Suppressor macrophage treated with lipopolysaccharide for 4 hours (primary cell): ENCODE results near the gene RAB39B.
"Not testable (repeated sequence)": the region's sequence is repeated elsewhere in the genome, so short reads cannot be mapped to it uniquely, and the experiment has no call there.

Experiments
- DNase-seq: peaks from one replicate; pipeline ENCODE4 v3.0.0-alpha.2; 2020

Gene RAB39B, protein sequence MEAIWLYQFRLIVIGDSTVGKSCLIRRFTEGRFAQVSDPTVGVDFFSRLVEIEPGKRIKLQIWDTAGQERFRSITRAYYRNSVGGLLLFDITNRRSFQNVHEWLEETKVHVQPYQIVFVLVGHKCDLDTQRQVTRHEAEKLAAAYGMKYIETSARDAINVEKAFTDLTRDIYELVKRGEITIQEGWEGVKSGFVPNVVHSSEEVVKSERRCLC

DNA sequence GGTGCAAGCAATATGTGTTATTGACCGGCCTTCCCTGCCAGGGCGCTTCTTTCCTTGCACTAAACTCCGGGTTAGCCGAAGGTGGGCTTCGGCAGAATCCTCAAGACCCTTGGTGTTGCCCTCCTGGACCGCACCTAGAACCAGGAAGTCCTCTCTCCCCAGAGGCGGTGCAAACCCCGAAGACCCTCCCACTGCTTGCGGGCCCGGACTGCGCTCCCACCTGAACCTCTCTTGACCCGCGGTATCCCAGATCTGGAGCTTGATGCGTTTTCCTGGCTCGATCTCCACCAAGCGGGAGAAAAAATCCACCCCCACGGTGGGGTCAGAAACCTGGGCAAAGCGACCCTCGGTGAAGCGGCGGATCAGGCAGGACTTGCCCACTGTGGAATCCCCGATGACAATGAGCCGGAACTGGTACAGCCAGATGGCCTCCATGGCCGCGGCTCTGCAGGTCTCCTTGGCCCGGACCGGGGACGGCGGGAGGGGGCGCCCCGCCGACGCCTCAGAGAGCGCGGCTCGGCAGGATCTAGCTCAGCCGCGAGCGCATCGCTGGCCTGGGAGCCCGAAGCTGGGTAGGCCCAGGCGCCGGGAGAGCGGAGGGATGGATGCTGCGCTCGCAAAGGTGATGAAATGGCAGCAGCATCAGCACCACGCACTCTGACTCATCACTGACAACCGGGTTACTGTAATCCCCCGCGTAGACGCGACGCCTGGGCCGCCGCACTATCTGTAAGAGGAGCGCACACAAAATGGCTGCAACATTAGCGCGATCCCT, at the start of gene RAB39B:
Gene RAB39B, minus strand, starts transcription at position 638 of the 775 bp plus-strand sequence. Its CDS starts 203 bp downstream, at position 435.
- peak; percentile 56 for DNase-seq

DNA sequence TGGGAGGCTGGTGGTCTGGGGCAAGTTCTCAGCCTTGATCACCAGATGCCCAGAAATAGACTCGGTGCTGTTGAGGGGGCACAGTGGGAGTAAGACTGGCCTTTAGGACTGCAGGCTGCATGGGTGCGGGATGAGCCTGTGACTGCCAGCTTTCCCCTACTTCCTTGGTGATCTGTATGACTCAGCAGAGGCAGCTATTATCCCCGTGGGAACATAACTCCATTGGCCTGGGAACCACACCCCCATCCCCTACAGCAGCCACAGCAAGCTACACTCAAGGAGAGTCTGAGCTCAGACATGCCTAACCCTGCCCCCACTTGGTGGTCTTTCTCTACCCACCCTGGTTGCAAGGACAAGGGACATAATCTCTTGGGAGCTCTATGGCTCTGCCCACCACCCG, 49.5 kb upstream of the RAB39B start:
- DNase-seq = no peak

DNA sequence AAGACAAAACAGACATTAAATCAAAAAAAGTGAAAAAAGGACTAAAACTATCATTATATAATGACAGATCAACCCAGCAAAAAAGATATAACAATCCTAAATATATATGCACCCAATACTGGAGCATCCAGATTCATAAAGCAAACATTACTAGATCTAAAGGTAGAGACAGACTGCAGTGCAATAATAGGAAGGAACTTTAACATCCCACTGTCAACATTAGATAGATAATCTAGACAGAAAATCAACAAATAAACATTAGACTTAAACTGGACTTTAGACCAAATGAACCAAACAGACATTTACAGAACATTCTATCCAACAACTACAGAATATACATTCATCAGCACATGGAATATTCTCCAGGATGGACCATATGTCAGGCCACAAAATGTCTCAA, 29.5 kb upstream of the RAB39B start:
- DNase-seq = no peak

DNA sequence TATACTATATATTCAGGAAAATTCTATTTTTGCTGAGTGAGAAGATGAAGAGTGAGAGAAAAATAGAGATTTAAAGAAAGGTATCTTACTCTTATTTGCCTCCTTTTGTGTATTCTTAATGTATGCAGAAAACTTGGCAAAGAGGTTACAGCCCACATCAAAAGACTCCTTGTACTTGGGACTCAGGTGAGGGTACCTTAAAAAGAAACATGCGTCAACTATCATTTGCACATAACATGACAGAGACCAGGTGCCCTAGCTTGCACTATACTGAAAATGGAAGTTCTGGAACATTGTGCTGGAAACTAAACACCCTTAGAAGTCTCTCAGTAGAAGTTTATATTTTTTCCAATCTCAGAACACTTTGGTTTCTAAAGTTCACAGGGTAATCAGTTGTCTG, 15.6 kb upstream of the RAB39B start:
- no peak for DNase-seq

DNA sequence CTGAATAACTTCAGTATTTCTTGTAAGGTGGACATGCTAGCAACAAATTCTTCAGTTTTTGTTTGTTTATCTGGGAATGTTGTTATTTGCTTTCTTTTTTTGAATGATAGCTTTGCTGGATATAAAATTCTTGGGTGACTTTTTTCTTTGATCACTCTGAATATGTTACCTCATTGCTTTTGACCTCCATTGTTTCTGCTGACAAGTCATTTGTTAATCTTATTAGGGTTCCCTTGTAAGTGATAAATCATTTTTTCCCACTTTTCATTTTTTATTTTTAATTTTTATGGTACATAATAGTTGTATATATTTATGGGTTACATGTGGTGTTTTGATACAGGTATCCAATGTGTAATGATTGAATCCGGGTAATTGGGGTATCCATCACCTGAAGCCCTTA, 6.7 kb upstream of the RAB39B start:
- DNase-seq = no peak

DNA sequence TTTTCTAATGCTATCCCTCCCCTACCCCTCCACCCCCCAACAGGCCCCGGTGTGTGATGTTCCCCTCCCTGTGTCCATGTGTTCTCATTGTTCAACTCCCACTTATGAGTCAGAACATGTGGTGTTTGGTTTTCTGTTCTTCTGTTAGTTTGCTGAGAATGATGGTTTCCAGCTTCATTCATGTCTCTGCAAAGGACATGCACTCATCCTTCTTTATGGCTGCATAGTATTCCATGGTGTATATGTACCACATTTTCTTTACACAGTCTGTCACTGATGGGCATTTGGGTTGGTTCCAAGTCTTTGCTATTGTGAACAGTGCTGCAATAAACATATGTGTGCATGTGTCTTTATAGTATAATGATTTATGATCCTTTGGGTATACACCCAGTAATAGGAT, 3.7 kb upstream of the RAB39B start:
- DNase-seq = not testable (repeated sequence)

DNA sequence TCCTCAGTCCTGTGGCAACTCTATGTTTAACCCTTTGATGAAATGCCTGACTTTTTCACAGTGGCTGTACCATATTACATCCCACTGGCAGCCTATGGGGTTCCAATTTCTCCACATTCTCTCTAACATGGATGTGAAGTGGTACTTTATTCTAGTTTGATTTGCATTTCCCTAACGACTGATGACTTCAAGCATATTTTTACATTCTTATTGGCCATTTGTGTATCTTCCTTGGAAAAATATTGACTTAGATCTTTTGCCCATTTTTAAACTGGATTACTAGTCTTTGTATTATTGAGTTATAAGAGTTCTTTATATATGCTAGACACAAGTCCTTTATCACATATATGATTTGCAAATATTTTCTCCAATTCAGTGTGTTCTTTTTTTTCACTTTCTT, 2.1 kb upstream of the RAB39B start:
- DNase-seq = no peak

DNA sequence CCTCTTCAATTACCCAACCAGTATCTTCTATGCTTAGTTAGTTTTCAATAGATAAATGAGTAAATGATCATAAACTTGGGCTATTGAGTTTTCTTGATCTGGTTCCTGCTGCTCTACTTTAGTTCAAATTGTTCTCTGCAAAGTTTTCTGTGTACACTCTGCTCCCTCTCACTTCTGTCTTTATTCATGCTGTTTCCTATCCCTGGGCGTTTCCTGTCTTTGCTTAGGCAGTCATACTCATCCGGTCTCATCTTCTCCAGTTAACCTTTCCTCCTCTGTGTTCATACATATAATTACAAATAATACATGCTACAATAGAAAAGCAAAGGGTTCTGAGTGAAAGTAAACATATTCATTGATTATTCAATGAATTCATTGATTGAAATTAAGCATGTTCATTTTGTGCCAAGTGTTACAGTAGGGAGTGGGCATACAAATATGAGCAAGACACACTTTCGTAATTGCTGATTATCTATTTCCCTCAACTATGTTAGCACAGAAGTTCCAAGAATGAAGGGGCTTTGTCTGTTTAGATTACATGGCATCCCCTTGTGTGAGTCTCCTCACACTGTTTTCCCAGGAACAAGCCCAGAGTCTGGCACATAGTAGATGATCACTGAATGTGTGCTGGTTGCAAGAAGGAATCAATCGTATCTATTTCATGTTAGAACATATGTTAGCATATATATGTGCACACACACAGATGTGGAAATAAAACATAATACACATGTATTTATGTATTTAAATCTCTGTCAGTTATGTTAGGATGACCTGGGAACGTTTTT, 1.1 kb downstream of the RAB39B start:
- DNase-seq = peak; percentile 1

DNA sequence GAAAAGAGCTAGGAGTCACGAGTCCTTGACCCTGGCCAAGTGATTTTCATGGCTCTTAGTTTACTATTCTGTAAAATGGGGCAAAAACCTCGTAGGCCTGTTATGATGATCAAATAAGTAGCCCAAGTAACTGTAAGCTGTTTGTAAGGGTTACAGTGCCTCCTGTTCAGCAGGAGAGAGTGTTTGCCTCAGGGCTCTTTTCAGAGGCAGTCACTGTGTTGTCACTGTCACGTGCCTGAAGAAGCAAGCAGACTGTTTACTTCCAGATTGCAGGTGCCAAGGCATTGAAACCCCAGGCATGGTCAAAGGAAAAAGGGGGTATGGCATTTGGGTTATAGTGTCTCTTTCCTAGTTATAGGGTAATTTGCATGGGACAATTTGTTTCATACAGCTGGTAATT, 4.5 kb downstream of the RAB39B start:
- no peak for DNase-seq

DNA sequence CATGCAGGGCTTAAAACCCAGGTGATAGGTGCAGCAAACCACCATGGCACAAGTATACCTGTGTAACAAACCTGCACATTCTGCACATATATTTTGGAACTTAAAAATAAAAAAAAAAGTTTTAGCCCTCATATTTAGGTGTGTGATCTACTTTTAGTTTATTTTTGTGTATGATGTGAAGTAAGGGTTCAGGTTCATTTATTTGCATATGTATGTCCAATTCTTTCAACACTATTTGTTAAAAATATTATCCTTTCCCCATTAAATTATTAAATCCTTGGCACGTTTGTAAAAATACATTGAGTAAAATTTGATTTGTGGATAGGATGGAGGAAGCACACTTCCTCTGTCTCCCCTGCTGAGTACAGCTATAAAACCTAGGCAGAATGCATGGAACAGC, 12.9 kb downstream of the RAB39B start:
- no peak for DNase-seq

DNA sequence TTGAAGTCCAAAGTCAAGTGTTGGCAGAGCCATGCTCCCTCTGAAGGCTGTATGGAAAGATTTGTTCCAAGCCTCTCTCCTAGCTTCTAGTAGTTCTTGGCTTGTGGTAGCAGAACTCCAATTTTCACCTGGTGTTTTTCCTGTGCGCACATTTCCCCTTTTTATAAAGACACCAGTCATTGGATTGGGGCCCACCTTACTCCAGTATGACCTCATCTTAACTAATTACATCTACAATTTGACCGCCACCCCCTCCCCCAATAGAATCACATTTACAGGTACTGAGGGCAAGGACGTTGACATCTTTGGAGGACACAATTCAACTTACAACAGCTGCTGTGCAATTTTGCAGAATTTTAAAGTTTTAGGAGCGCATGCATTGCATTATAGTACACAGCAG, 16.8 kb downstream of the RAB39B start:
- DNase-seq = no peak

DNA sequence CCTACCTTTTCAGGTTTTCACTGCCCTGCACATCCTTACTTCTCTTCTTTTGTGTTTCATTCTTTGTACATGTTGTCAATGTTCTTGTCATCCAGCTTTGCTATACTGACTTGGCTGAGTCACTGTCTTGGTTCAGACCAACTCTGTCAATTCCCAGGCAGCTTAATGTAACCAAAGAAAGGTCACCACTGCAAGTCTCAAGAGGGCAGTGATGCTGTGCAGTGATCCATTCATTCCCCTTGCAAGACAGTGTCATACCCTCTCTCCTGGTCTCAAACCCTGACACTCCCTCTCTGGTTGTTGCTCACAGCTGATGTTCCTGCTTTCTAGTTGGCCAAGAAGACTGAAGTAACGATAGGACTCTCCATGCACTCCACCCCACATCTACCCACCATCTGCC, 17.5 kb downstream of the RAB39B start:
- DNase-seq = no peak

DNA sequence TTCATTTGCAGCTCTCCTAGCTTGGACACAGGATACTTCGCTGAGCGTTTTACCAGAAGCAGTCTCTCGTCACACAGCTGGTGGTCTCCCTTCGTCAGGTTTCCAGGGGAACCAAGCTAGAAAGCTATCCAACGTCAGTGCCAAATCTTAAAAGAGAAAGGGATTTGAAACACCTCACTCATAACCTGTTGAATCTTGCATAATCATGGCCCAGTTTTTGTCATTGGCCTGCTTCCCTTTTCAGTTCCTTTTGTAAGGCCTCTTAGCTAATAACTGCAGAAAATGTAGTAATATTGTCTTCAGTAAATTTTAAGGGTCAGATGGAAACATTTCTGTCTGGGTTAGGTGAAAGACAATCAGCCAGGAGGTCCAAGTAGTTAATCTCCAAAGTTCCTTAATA, 22.0 kb downstream of the RAB39B start:
- DNase-seq = peak; percentile 54

DNA sequence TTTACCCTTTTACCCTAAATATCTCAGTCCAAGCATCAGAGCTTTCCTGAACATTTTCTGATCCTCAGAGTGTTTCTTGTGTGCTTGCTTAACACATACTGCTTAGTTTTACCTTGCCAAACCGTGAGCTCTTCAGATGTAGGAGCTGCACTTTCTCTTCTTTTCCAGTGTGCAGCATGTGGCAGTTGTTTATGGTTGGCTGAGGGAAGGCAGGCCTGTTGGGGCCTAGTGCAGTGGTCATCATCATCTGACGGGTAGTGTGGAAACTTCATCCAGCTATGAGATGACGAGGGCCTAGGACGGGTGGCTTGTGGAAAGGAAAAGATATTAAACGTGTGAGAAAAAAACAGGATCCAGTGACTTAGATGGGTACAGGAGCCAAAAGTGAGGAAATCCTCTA, 26.6 kb downstream of the RAB39B start:
- no peak for DNase-seq

DNA sequence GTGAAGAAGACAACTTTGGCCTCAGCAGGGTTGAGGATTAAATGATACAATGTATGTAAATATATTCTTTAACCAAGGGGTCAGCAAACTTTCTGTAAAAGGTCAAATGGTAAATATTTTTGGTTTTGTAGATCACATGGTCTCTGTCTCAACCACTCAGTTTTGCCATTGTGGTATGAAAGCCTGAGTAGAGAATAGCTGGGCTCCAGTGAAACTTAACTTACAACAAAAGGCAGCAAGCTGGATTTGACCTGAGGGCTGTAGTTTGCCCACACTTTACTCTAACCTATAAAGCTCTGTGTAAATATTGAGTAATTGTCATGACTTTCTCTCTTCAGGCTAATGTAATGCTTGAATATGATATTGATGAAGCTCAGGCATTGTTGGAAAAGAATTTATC, 28.4 kb downstream of the RAB39B start:
- DNase-seq = no peak

DNA sequence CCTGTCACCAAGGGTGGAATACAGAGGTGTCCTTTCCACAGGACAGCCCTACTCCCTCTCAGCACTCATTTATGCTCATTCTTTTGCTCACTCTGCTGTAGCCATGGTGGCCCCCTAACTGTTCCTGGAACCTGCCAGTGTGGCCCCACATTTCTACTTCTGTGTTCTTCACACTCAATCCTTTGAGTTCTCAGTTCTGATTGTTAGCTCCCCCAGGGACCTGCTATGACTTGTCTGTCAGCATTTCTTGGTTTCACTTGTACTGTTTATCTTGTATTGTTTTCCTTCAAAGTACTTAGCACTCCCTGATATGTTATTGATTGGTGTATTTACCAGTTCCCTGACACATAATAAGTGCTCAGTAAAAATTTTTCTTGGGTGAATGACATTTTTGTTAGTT, 33.1 kb downstream of the RAB39B start:
- DNase-seq = no peak

DNA sequence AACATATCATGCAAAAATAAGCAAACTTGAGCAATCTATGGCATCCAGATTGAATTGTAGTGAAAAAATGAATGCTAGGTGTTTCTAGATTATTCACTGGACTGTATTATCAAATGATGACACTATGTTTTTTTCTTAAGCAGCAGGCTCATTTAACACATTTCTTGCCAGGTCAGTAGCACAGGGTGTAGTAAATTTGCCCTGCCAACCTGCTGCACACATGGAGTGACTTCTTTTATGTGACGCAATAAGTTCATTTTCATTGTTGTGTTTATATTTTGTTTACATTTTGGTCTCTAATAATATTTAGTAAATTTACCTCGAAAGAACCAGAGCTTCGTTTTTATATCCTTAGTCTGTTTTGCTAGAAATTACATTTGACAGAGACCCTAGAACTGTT, 38.5 kb downstream of the RAB39B start:
- no peak for DNase-seq

DNA sequence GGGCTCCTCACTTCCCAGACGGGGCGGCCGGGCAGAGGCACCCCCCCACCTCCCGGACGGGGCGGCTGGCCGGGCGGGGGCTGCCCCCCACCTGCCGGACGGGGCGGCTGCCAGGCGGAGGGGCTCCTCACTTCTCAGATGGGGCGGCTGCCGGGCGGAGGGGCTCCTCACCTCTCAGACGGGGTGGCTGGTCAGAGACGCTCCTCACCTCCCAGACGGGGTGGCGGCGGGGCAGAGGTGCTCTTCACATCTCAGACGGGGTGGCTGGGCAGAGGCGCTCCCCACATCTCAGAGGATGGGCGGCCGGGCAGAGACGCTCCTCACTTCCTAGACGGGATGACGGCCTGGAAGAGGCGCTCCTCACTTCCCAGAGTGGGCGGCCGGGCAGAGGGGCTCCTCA, 40.5 kb downstream of the RAB39B start:
- DNase-seq = not testable (repeated sequence)

DNA sequence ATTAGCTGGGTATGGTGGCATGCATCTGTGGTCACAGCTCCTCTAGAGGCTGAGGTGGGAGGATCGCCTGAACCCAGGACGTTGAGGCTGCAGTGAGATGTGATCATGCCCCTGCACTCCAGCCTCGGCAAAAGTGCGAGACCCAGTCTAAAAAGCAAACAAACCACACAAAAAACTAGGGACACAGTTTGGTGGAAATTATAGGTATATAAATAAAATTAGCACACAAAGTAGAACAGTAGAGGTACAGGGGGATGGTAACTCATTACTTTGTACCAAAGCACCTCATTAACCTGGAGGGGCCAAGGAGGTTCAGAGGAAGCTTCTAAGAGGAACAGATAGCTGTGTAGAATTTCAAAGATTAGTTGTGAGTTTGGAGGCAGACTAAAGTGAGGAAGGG, 42.9 kb downstream of the RAB39B start:
- DNase-seq = no peak

DNA sequence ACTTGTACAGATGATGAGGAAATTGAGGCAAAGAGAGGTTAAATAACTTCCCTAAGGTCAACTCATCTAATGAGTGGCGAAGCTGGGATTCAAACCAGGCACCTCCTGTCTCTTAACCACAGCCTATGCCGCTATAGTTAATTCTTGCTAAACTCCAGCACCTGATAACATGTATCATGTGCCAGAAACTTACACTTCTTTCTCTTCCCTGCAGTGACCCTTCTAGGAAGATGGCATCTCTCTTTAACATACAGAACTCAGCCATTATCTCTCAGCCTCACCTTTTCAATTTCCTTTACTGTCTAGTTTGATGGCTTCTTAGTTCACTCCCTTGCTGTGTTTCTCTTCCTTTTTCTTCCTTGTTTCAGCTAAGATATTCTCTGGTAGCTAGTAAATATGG, 45.5 kb downstream of the RAB39B start:
- no peak for DNase-seq

DNA sequence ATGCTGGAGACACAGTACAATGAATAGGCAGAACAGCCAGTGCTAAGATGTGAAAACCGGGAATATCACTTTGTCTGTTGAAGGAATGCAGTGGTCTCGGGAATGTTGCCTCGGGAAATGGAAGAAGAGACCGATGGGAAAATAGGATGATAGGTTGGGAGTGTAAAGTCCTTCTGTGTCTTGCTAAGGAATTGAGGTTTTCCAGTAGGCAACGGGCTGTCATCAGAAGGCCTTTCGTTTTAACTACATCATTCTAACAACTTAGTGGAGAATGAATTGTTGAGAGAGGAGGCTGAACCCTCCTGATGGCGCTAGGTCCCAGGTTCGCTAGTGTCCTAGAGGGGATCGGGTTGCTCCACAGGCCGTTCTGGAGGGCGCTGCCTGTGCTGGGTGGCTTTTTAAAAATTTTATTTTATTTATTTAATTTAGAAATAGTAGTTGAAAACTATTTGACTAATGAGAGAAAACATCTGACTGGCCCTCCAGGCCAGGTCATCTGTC, 47.3 kb downstream of the RAB39B start:
- DNase-seq = no peak

DNA sequence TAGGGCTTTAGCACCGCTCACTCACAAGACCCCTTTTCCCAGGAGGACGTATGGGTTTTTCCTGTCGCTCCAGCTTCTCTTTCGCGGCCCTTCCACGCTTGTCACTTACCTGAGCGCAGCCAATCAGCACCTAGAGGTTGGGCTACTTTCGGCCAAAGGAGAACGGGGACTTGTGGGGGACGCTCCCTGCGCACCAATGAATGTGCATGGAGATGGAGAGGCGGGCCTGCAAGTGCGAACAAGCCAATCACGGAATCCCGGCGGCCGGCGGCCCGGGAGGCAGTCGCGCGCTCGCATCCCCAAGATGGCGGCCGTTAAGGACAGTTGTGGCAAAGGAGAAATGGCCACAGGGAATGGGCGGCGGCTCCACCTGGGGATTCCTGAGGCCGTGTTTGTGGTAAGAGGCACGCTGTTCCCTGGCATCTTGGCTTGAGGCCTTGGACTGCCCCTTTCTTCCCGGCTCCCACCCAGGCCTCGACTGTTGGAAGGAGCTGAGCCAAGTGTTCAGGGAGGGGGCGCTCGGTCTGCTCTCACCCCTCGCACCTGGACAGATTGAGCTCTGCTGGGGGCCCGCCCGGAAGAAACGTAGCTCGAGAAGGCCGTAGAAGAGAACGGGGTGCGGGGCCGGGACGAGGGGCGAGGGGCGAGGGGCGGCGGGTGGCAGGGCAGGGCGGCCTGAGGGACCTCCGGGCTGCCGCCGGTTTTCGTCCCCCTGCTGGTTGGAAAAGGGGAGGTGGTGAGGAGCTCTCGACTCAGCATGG, 47.9 kb downstream of the RAB39B start, which contains the start of gene VBP1:
Gene VBP1, plus strand, starts transcription at position 282 of the 761 bp plus-strand sequence. Its CDS starts 23 bp downstream, at position 305.
- DNase-seq = peak; percentile 90
